ENCODE measurements around the gene GRM7. TPM values are rescaled to one million over a fixed set of nuclear protein-coding genes. Genes with fewer than 3 reads are reported as not detected.

GRM7 gene
- total RNA-seq, 1 experiment from 2014 or later, result not detected

DNA sequence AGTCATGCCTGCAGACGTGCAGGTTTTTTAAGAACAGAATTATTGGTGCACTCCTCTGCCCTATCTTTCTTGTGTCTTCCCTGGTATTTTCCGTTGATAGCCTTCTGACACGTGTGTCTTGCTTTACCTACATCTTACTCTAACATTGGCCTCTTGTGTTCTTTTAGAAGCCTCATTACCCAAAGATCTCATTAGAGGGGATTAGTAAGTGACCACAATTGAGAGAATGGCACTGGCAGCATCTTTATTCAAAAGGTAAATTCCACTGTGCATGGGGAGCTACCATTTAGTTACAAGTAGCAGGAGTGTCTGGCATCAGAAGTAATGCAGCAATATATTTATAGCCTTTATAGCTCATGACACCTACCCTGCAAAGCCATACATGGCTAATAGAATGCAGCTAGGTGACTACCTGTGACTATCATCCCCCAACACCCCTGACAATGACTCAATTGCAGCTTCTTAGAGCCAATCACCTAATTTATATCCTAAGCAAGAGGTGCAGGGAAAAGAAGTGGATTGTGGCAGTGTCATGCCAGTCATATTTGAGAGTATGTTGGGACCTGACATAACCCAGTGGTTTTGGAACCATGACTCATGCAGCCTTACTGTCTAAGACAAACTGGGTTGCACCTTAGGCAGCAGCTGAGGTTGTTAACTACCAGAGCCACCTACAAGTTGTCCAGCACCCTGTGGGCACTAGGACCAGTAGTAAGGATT, 164.8 kb downstream of the GRM7 start:
- ATAC-seq (no peak), DNase-seq (no peak)
- Histone ChIP-seq H3K9ac (ENCODE audit: low read length) (no peak overlapping the region), H4K20me1 (ENCODE audit: low read length) (no peaks in the 10 kb centered on the region), H3K27me3 (ENCODE audit: low read length) (no peaks in the 10 kb centered on the region), H2AFZ (ENCODE audit: low read length) (no peak overlapping the region), H3K9me3 (ENCODE audit: low read length) (peaks cover 17% of the 10 kb centered on the region; the same call in 1 of the 2 replicates), H3K27ac (ENCODE audit: low read length) (no peak overlapping the region), H3F3A (ENCODE audit: low read length, unreplicated experiment) (no peaks in the 10 kb centered on the region), H3K4me1 (ENCODE audit: insufficient read depth, low read length) (no peaks in the 10 kb centered on the region), H3K36me3 (ENCODE audit: low read depth, low read length) (no peaks in the 10 kb centered on the region), H3K9me2 (replicated peaks; ENCODE audit: low read length) (no peaks in the 10 kb centered on the region), H3K4me2 (ENCODE audit: low read length) (no peak overlapping the region), H3K4me3 (ENCODE audit: low read length) (no peak overlapping the region), H3K79me2 (ENCODE audit: low read length) (no peaks in the 10 kb centered on the region)
- BruUV-seq (replicated peaks), result no TSS peak
- intact Hi-C loops (cut with micrococcal nuclease), result no loop called here
- TF ChIP-seq, protein P1, sequence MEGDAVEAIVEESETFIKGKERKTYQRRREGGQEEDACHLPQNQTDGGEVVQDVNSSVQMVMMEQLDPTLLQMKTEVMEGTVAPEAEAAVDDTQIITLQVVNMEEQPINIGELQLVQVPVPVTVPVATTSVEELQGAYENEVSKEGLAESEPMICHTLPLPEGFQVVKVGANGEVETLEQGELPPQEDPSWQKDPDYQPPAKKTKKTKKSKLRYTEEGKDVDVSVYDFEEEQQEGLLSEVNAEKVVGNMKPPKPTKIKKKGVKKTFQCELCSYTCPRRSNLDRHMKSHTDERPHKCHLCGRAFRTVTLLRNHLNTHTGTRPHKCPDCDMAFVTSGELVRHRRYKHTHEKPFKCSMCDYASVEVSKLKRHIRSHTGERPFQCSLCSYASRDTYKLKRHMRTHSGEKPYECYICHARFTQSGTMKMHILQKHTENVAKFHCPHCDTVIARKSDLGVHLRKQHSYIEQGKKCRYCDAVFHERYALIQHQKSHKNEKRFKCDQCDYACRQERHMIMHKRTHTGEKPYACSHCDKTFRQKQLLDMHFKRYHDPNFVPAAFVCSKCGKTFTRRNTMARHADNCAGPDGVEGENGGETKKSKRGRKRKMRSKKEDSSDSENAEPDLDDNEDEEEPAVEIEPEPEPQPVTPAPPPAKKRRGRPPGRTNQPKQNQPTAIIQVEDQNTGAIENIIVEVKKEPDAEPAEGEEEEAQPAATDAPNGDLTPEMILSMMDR (conservative IDR thresholded peaks at IDR 0.05; ENCODE audit: low read depth, low read length), result no peak
- TF ChIP-seq EZH2phosphoT487 (IDR thresholded peaks at IDR 0.05; ENCODE audit: borderline replicate concordance, low read length) (no peak), EZH2 (IDR thresholded peaks at IDR 0.05; ENCODE audit: low read length, unreplicated experiment) (no peak)
- ChIA-PET CTCF (no interaction called here), POLR2A (ENCODE audit: unreplicated experiment) (no interaction called here)

DNA sequence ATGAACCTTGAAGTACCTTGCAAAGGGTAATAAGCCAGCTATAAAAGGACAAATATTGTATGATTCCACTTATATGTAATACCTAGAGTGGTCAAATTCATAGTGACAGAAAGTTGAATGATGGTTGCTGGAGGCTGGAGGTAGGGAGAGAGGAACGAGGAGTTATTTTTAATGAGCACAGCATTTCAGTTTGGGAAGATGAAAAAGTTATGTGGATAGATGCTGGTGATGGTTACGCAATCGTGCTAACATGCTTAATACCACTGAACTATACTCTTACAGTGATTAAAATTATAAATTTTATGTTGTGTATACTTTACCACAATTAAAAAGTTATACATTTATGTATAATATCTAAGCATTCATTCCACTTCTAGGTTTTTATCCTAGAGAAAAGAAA, 168.6 kb downstream of the GRM7 start:
- Histone ChIP-seq H3K9me3 (ENCODE audit: low read length) (peaks cover 35% of the 10 kb centered on the region), H4K20me1 (ENCODE audit: low read length) (no peaks in the 10 kb centered on the region), H3K9ac (ENCODE audit: low read length) (no peak overlapping the region), H3K4me3 (ENCODE audit: low read length) (no peak overlapping the region), H3K79me2 (ENCODE audit: low read length) (no peaks in the 10 kb centered on the region), H3K27ac (ENCODE audit: low read length) (no peak overlapping the region), H3K36me3 (ENCODE audit: low read depth, low read length) (no peaks in the 10 kb centered on the region), H3K9me2 (replicated peaks; ENCODE audit: low read length) (no peaks in the 10 kb centered on the region), H3K27me3 (ENCODE audit: low read length) (no peaks in the 10 kb centered on the region), H2AFZ (ENCODE audit: low read length) (no peak overlapping the region), H3F3A (ENCODE audit: low read length, unreplicated experiment) (no peaks in the 10 kb centered on the region), H3K4me2 (ENCODE audit: low read length) (no peak overlapping the region), H3K4me1 (ENCODE audit: insufficient read depth, low read length) (no peaks in the 10 kb centered on the region)
- DNase-seq (no peak), ATAC-seq (no peak)
- TF ChIP-seq EZH2 (IDR thresholded peaks at IDR 0.05; ENCODE audit: low read length, unreplicated experiment), result no peak
- TF ChIP-seq EZH2phosphoT487 (IDR thresholded peaks at IDR 0.05; ENCODE audit: borderline replicate concordance, low read length), result no peak
- TF ChIP-seq, protein P1 (conservative IDR thresholded peaks at IDR 0.05; ENCODE audit: low read depth, low read length), result no peak
- intact Hi-C loops (cut with micrococcal nuclease), result no loop called here
- POLR2A ChIA-PET (ENCODE audit: unreplicated experiment), result no interaction called here
- no TSS peak for BruUV-seq (replicated peaks)
- CTCF ChIA-PET, result no interaction called here

DNA sequence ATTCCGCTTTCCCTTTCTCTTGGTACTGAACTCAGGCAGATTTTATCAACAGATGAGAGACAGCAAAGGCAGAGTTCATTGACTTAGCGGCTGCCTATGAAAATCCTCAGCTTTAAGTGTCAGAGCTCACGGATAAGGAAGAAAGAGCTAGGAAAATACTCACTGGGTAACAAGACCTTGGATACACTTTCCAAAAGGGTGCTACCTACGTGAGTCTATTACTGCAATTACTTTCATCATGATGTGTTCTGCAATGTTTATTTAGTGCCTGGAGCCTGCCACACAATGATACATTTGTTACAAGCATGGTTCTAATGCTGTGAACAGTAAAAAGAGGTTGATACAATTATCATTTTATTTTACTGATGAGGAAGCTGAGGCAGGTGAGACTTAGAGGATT, 177.5 kb downstream of the GRM7 start:
- intact Hi-C loops (cut with micrococcal nuclease), result no loop called here
- ATAC-seq (no peak), DNase-seq (no peak)
- no peaks in the 10 kb centered on the region for H4K20me1 ChIP-seq (ENCODE audit: low read length)
- POLR2A ChIA-PET (ENCODE audit: unreplicated experiment), result no interaction called here
- no peaks in the 10 kb centered on the region for H3K79me2 ChIP-seq (ENCODE audit: low read length)
- TF ChIP-seq, protein P1 (conservative IDR thresholded peaks at IDR 0.05; ENCODE audit: low read depth, low read length), result no peak
- no peak for TF ChIP-seq EZH2phosphoT487 (IDR thresholded peaks at IDR 0.05; ENCODE audit: borderline replicate concordance, low read length)
- TF ChIP-seq EZH2 (IDR thresholded peaks at IDR 0.05; ENCODE audit: low read length, unreplicated experiment), result no peak
- CTCF ChIA-PET, result no interaction called here
- BruUV-seq (replicated peaks), result no TSS peak
- H3K27me3 ChIP-seq (ENCODE audit: low read length), result no peaks in the 10 kb centered on the region
- no peak overlapping the region for H3K4me3 ChIP-seq (ENCODE audit: low read length)
- no peak overlapping the region for H2AFZ ChIP-seq (ENCODE audit: low read length)
- no peaks in the 10 kb centered on the region for H3K4me1 ChIP-seq (ENCODE audit: insufficient read depth, low read length)
- no peak overlapping the region for H3K4me2 ChIP-seq (ENCODE audit: low read length)
- no peaks in the 10 kb centered on the region for H3K36me3 ChIP-seq (ENCODE audit: low read depth, low read length)
- no peaks in the 10 kb centered on the region for H3K9me2 ChIP-seq (replicated peaks; ENCODE audit: low read length)
- H3F3A ChIP-seq (ENCODE audit: low read length, unreplicated experiment), result no peaks in the 10 kb centered on the region
- 0 out of 2 replicates have a peak, but pooled peaks cover 9% of the 10 kb centered on the region for H3K9me3 ChIP-seq (ENCODE audit: low read length)
- no peak overlapping the region for H3K9ac ChIP-seq (ENCODE audit: low read length)
- H3K27ac ChIP-seq (ENCODE audit: low read length), result no peak overlapping the region

Data from PC-3 (cell line).